ENCODE data around the gene PTPRJ.

PTPRJ gene

GRCh38 chr11:48078689-48079088, 98.3 kb downstream of the PTPRJ start:
- Histone ChIP-seq H3K36me3 (ENCODE audit: control insufficient read depth, insufficient read depth, low read length) (no peaks in the 10 kb centered on the region), H3K4me1 (ENCODE audit: control insufficient read depth, insufficient read depth, low read length) (peaks cover 16% of the 10 kb centered on the region), H3K27ac (ENCODE audit: insufficient read depth, low read depth, low read length, poor library complexity, severe bottlenecking) (no peak overlapping the region), H3K9me3 (ENCODE audit: control insufficient read depth, low read length) (no peaks in the 10 kb centered on the region), H3K4me3 (ENCODE audit: insufficient read depth, low read depth, low read length) (no peak overlapping the region), H3K27me3 (ENCODE audit: control insufficient read depth, insufficient read depth, low read length, poor library complexity, severe bottlenecking) (no peaks in the 10 kb centered on the region)
- WGBS, 2 experiments, result 91 to 100% methylated on average over 1 of the region's 1 CpG

- H3K27me3 ChIP-seq (ENCODE audit: control insufficient read depth, insufficient read depth, low read length, poor library complexity, severe bottlenecking), result no peaks in the 10 kb centered on the region
- no peaks in the 10 kb centered on the region for H3K9me3 ChIP-seq (ENCODE audit: control insufficient read depth, low read length)
- no peak overlapping the region for H3K27ac ChIP-seq (ENCODE audit: insufficient read depth, low read depth, low read length, poor library complexity, severe bottlenecking)
- no peaks in the 10 kb centered on the region for H3K36me3 ChIP-seq (ENCODE audit: control insufficient read depth, insufficient read depth, low read length)
- H3K4me1 ChIP-seq (ENCODE audit: control insufficient read depth, insufficient read depth, low read length), result peaks cover 16% of the 10 kb centered on the region
- H3K4me3 ChIP-seq (ENCODE audit: insufficient read depth, low read depth, low read length), result no peak overlapping the region
- WGBS, 2 experiments, result 77 to 87% methylated on average over 6 of the region's 6 CpGs
Observed at GRCh38 chr11:48079596-48079995, 99.2 kb downstream of the PTPRJ start.

GRCh38 chr11:48080301-48080861, 100.0 kb downstream of the PTPRJ start:
- WGBS, 2 experiments, result 91 to 93% methylated on average over 6 of the region's 6 CpGs
- Histone ChIP-seq H3K9me3 (ENCODE audit: control insufficient read depth, low read length) (no peaks in the 10 kb centered on the region), H3K4me3 (ENCODE audit: insufficient read depth, low read depth, low read length) (no peak overlapping the region), H3K27me3 (ENCODE audit: control insufficient read depth, insufficient read depth, low read length, poor library complexity, severe bottlenecking) (no peaks in the 10 kb centered on the region), H3K4me1 (ENCODE audit: control insufficient read depth, insufficient read depth, low read length) (peaks cover 16% of the 10 kb centered on the region), H3K27ac (ENCODE audit: insufficient read depth, low read depth, low read length, poor library complexity, severe bottlenecking) (no peak overlapping the region), H3K36me3 (ENCODE audit: control insufficient read depth, insufficient read depth, low read length) (no peaks in the 10 kb centered on the region)

- WGBS, 2 experiments, result 61 to 70% methylated on average over 19 of the region's 19 CpGs
- Histone ChIP-seq H3K9me3 (ENCODE audit: control insufficient read depth, low read length) (no peaks in the 10 kb centered on the region), H3K4me1 (ENCODE audit: control insufficient read depth, insufficient read depth, low read length) (peaks cover 16% of the 10 kb centered on the region), H3K4me3 (ENCODE audit: insufficient read depth, low read depth, low read length) (no peak overlapping the region), H3K27me3 (ENCODE audit: control insufficient read depth, insufficient read depth, low read length, poor library complexity, severe bottlenecking) (no peaks in the 10 kb centered on the region), H3K36me3 (ENCODE audit: control insufficient read depth, insufficient read depth, low read length) (no peaks in the 10 kb centered on the region), H3K27ac (ENCODE audit: insufficient read depth, low read depth, low read length, poor library complexity, severe bottlenecking) (peak overlapping the region; percentile 26)
Observed at GRCh38 chr11:48081151-48082010, 101.0 kb downstream of the PTPRJ start.

GRCh38 chr11:48082771-48083170, 102.4 kb downstream of the PTPRJ start:
- peaks cover 17% of the 10 kb centered on the region for H3K4me1 ChIP-seq (ENCODE audit: control insufficient read depth, insufficient read depth, low read length)
- no peaks in the 10 kb centered on the region for H3K36me3 ChIP-seq (ENCODE audit: control insufficient read depth, insufficient read depth, low read length)
- H3K27ac ChIP-seq (ENCODE audit: insufficient read depth, low read depth, low read length, poor library complexity, severe bottlenecking), result no peak overlapping the region
- WGBS, 2 experiments, result 88% methylated on average over 2 of the region's 2 CpGs
- H3K27me3 ChIP-seq (ENCODE audit: control insufficient read depth, insufficient read depth, low read length, poor library complexity, severe bottlenecking), result no peaks in the 10 kb centered on the region
- no peak overlapping the region for H3K4me3 ChIP-seq (ENCODE audit: insufficient read depth, low read depth, low read length)
- H3K9me3 ChIP-seq (ENCODE audit: control insufficient read depth, low read length), result no peaks in the 10 kb centered on the region

GRCh38 chr11:48083421-48083820, 103.1 kb downstream of the PTPRJ start:
- no peak overlapping the region for H3K27ac ChIP-seq (ENCODE audit: insufficient read depth, low read depth, low read length, poor library complexity, severe bottlenecking)
- H3K27me3 ChIP-seq (ENCODE audit: control insufficient read depth, insufficient read depth, low read length, poor library complexity, severe bottlenecking), result no peaks in the 10 kb centered on the region
- no peaks in the 10 kb centered on the region for H3K36me3 ChIP-seq (ENCODE audit: control insufficient read depth, insufficient read depth, low read length)
- H3K9me3 ChIP-seq (ENCODE audit: control insufficient read depth, low read length), result no peaks in the 10 kb centered on the region
- peaks cover 22% of the 10 kb centered on the region for H3K4me1 ChIP-seq (ENCODE audit: control insufficient read depth, insufficient read depth, low read length)
- no peak overlapping the region for H3K4me3 ChIP-seq (ENCODE audit: insufficient read depth, low read depth, low read length)

GRCh38 chr11:48085688-48086087, 105.3 kb downstream of the PTPRJ start:
- no peaks in the 10 kb centered on the region for H3K9me3 ChIP-seq (ENCODE audit: control insufficient read depth, low read length)
- WGBS, 2 experiments, result 92 to 96% methylated on average over 3 to 4 of the region's 4 CpGs
- peaks cover 8% of the 10 kb centered on the region for H3K4me1 ChIP-seq (ENCODE audit: control insufficient read depth, insufficient read depth, low read length)
- no peaks in the 10 kb centered on the region for H3K36me3 ChIP-seq (ENCODE audit: control insufficient read depth, insufficient read depth, low read length)
- H3K27ac ChIP-seq (ENCODE audit: insufficient read depth, low read depth, low read length, poor library complexity, severe bottlenecking), result no peak overlapping the region
- no peak overlapping the region for H3K4me3 ChIP-seq (ENCODE audit: insufficient read depth, low read depth, low read length)
- H3K27me3 ChIP-seq (ENCODE audit: control insufficient read depth, insufficient read depth, low read length, poor library complexity, severe bottlenecking), result no peaks in the 10 kb centered on the region

- WGBS, 2 experiments, result 97% methylated on average over 1 to 2 of the region's 2 CpGs
- no peaks in the 10 kb centered on the region for H3K9me3 ChIP-seq (ENCODE audit: control insufficient read depth, low read length)
- H3K27me3 ChIP-seq (ENCODE audit: control insufficient read depth, insufficient read depth, low read length, poor library complexity, severe bottlenecking), result no peaks in the 10 kb centered on the region
- H3K27ac ChIP-seq (ENCODE audit: insufficient read depth, low read depth, low read length, poor library complexity, severe bottlenecking), result no peak overlapping the region
- H3K4me3 ChIP-seq (ENCODE audit: insufficient read depth, low read depth, low read length), result no peak overlapping the region
- no peaks in the 10 kb centered on the region for H3K36me3 ChIP-seq (ENCODE audit: control insufficient read depth, insufficient read depth, low read length)
- peaks cover 5% of the 10 kb centered on the region for H3K4me1 ChIP-seq (ENCODE audit: control insufficient read depth, insufficient read depth, low read length)
Observed at GRCh38 chr11:48087422-48087821, 107.1 kb downstream of the PTPRJ start.

- H3K4me3 ChIP-seq (ENCODE audit: insufficient read depth, low read depth, low read length), result no peak overlapping the region
- peaks cover 5% of the 10 kb centered on the region for H3K4me1 ChIP-seq (ENCODE audit: control insufficient read depth, insufficient read depth, low read length)
- 81% methylated on average over 6 of the region's 6 CpGs for WGBS, 2 experiments
- H3K27me3 ChIP-seq (ENCODE audit: control insufficient read depth, insufficient read depth, low read length, poor library complexity, severe bottlenecking), result no peaks in the 10 kb centered on the region
- H3K36me3 ChIP-seq (ENCODE audit: control insufficient read depth, insufficient read depth, low read length), result no peaks in the 10 kb centered on the region
- H3K9me3 ChIP-seq (ENCODE audit: control insufficient read depth, low read length), result no peaks in the 10 kb centered on the region
- no peak overlapping the region for H3K27ac ChIP-seq (ENCODE audit: insufficient read depth, low read depth, low read length, poor library complexity, severe bottlenecking)
Observed at GRCh38 chr11:48087974-48088681, 107.8 kb downstream of the PTPRJ start.

GRCh38 chr11:48088682-48089050, 108.3 kb downstream of the PTPRJ start:
- peaks cover 8% of the 10 kb centered on the region for H3K4me1 ChIP-seq (ENCODE audit: control insufficient read depth, insufficient read depth, low read length)
- H3K4me3 ChIP-seq (ENCODE audit: insufficient read depth, low read depth, low read length), result no peak overlapping the region
- H3K27me3 ChIP-seq (ENCODE audit: control insufficient read depth, insufficient read depth, low read length, poor library complexity, severe bottlenecking), result no peaks in the 10 kb centered on the region
- H3K9me3 ChIP-seq (ENCODE audit: control insufficient read depth, low read length), result no peaks in the 10 kb centered on the region
- no peaks in the 10 kb centered on the region for H3K36me3 ChIP-seq (ENCODE audit: control insufficient read depth, insufficient read depth, low read length)
- 63 to 65% methylated on average over 6 of the region's 6 CpGs for WGBS, 2 experiments
- no peak overlapping the region for H3K27ac ChIP-seq (ENCODE audit: insufficient read depth, low read depth, low read length, poor library complexity, severe bottlenecking)

Data from ectodermal cell (in vitro differentiated cells).